Hepatocyte (in vitro differentiated cells): ENCODE data around the gene HPS6. TPM values are rescaled to one million over a fixed set of nuclear protein-coding genes. Genes with fewer than 3 reads are reported as not detected.

ENCODE experiments used
- DNase-seq: peaks from one replicate; pipeline ENCODE4 v3.0.0-alpha.2; 2016; ENCODE audit warnings: low spot score
- H2AFZ ChIP-seq: fragments of 200-600 bp; sonication (generic); 2 replicates; pipeline ENCODE4 v1.6.0; 2016; ENCODE audit warnings: antibody characterized with exemption, mild to moderate bottlenecking
- H3K27ac ChIP-seq: fragments of 200-600 bp; sonication (generic); 2 replicates; pipeline ENCODE4 v1.5.1; 2016; ENCODE audit warnings: mild to moderate bottlenecking
- H3K27me3 ChIP-seq: fragments of 200-600 bp; sonication (generic); 2 replicates; pipeline ENCODE4 v1.6.1; 2016
- H3K36me3 ChIP-seq: fragments of 200-600 bp; sonication (generic); replicated peaks from 2 replicates; pipeline ENCODE4 v1.5.1; 2016; ENCODE audit warnings: low read depth; ENCODE audit not compliant: insufficient read depth
- H3K4me1 ChIP-seq: fragments of 200-600 bp; sonication (generic); 2 replicates; pipeline ENCODE4 v1.5.1; 2016; ENCODE audit warnings: mild to moderate bottlenecking, moderate library complexity; ENCODE audit not compliant: insufficient read depth
- H3K4me2 ChIP-seq: fragments of 200-600 bp; sonication (generic); 2 replicates; pipeline ENCODE4 v1.6.0; 2016
- H3K4me3 ChIP-seq: fragments of 200-600 bp; sonication (generic); 2 replicates; pipeline ENCODE4 v1.5.1; 2016; ENCODE audit warnings: mild to moderate bottlenecking
- H3K79me2 ChIP-seq: fragments of 200-600 bp; sonication (generic); 2 replicates; pipeline ENCODE4 v1.6.0; 2017; ENCODE audit warnings: mild to moderate bottlenecking
- H3K9me2 ChIP-seq: fragments of 200-600 bp; sonication (generic); replicated peaks from 2 replicates; pipeline ENCODE4 v1.6.0; 2017; ENCODE audit warnings: mild to moderate bottlenecking; ENCODE audit not compliant: insufficient read depth
- H3K9me3 ChIP-seq: fragments of 200-600 bp; sonication (generic); 2 replicates; pipeline ENCODE4 v1.5.1; 2016; ENCODE audit warnings: low read depth, mild to moderate bottlenecking
- H4K20me1 ChIP-seq: fragments of 200-600 bp; sonication (generic); 2 replicates; pipeline ENCODE4 v1.6.0; 2016; ENCODE audit warnings: mild to moderate bottlenecking; ENCODE audit not compliant: insufficient read depth, poor library complexity, severe bottlenecking
- EZH2 ChIP-seq: fragments of 200-600 bp; sonication (generic); IDR thresholded peaks from 2 replicates; pipeline ENCODE4 v1.6.1; 2016; ENCODE audit warnings: antibody characterized with exemption, mild to moderate bottlenecking, borderline replicate concordance
- EZH2phosphoT487 ChIP-seq: fragments of 200-600 bp; sonication (generic); IDR thresholded peaks from one replicate; pipeline ENCODE4 v1.6.1; 2018; ENCODE audit warnings: antibody characterized with exemption, mild to moderate bottlenecking, low read depth, moderate library complexity; ENCODE audit not compliant: unreplicated experiment, severe bottlenecking
- WGBS: methylation state at CpG from one replicate; pipeline ENCODE4 v1.1.6; 2016; ENCODE audit warnings: low lambda C conversion rate; ENCODE audit errors: missing lambda C conversion rate; 5-methylcytosine and 5-hydroxymethylcytosine counted together
- polyA plus RNA-seq: library from polyadenylated mRNA; unstranded; fragments of >200 nt; fragmentation: Nextera tagmentation; extraction: Ambion mirVana; gene quantifications from 2 replicates; pipeline ENCODE4 v1.2.1, GENCODE V29; 2016
- small RNA-seq: library from RNA; depleted of rRNA; stranded (forward); fragments of <200 nt; gene quantifications from one replicate; pipeline ENCODE3, GENCODE V24; 2014
- total RNA-seq: library from RNA; depleted of rRNA; stranded (reverse); fragments of >200 nt; gene quantifications from 2 replicates; pipeline ENCODE4 v1.2.3, GENCODE V29; 2014
- TF ChIP-seq, protein P1 (sequence below): fragments of 200-600 bp; sonication (generic); IDR thresholded peaks from 2 replicates; pipeline ENCODE4 v1.5.1; 2016; ENCODE audit warnings: antibody characterized with exemption, mild to moderate bottlenecking; ENCODE audit not compliant: poor library complexity

HPS6 gene
- total and polyA plus RNA-seq, 2 experiments from 2014 or later: 22.4 to 25.2 TPM

DNA sequence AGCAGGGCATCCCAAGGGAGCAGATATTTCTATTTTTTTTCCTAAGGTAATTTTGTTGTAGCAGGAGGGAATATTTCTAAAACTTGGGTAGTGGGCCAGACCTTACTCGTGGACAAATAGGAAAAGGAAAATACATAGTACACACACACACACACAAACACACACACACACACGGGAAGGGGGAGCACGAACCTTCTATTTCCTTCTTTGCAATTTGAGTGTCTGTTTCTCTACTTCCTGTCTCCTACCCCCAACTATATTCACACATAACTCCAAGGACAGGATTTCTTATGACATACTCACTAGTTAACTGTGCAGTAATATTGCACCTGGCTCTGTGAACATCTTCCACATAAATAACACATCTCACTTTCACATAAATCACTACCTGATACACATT is 50.6 kb downstream of the HPS6 start:
- Histone ChIP-seq H3K4me1 (peaks cover 51% of the 10 kb centered on the region), H3K9me3 (no peaks in the 10 kb centered on the region), H3K36me3 (no peaks in the 10 kb centered on the region), H4K20me1 (peaks cover 35% of the 10 kb centered on the region), H3K9me2 (no peaks in the 10 kb centered on the region), H3K27me3 (no peaks in the 10 kb centered on the region), H2AFZ (no peak overlapping the region), H3K4me3 (no peak overlapping the region), H3K79me2 (peaks cover 87% of the 10 kb centered on the region), H3K4me2 (peak overlapping the region; percentile 78), H3K27ac (peak overlapping the region; percentile 95)
- 43% methylated on average over 3 of the region's 3 CpGs for WGBS
- TF ChIP-seq EZH2phosphoT487 (no peak), EZH2 (no peak)
- TF ChIP-seq, protein P1, sequence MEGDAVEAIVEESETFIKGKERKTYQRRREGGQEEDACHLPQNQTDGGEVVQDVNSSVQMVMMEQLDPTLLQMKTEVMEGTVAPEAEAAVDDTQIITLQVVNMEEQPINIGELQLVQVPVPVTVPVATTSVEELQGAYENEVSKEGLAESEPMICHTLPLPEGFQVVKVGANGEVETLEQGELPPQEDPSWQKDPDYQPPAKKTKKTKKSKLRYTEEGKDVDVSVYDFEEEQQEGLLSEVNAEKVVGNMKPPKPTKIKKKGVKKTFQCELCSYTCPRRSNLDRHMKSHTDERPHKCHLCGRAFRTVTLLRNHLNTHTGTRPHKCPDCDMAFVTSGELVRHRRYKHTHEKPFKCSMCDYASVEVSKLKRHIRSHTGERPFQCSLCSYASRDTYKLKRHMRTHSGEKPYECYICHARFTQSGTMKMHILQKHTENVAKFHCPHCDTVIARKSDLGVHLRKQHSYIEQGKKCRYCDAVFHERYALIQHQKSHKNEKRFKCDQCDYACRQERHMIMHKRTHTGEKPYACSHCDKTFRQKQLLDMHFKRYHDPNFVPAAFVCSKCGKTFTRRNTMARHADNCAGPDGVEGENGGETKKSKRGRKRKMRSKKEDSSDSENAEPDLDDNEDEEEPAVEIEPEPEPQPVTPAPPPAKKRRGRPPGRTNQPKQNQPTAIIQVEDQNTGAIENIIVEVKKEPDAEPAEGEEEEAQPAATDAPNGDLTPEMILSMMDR: no peak
- no peak for DNase-seq

DNA sequence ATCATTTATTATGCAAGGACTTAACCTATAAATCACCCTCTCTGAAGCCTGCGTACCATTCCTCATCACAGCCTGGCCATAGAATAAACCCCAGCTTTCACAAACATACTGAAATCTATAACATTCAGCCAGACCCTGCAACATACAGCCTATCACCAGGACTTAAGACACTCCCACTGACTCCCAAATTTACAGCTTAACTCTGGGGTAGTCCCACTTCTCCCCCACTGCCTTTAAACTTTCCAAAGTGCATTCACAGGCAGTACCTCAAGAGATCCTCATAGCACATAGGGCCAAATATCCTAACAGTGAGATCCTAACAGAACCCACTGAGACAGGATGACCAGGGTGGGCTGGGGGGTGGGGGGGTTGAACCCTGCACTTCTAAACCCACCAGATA is 51.5 kb downstream of the HPS6 start:
- TF ChIP-seq EZH2 (no peak), EZH2phosphoT487 (no peak)
- TF ChIP-seq, protein P1: no peak
- H3K4me1 ChIP-seq: peaks cover 51% of the 10 kb centered on the region
- H3K36me3 ChIP-seq: no peaks in the 10 kb centered on the region
- H3K27me3 ChIP-seq: no peaks in the 10 kb centered on the region
- 76% methylated on average over 1 of the region's 1 CpG for WGBS
- peaks cover 78% of the 10 kb centered on the region for H3K79me2 ChIP-seq
- H3K9me2 ChIP-seq: no peaks in the 10 kb centered on the region
- H3K4me2 ChIP-seq: peak overlapping the region; percentile 78
- DNase-seq: no peak
- no peaks in the 10 kb centered on the region for H3K9me3 ChIP-seq
- H3K4me3 ChIP-seq: no peak overlapping the region
- peak overlapping the region; percentile 95 for H3K27ac ChIP-seq
- H4K20me1 ChIP-seq: peaks cover 27% of the 10 kb centered on the region
- no peak overlapping the region for H2AFZ ChIP-seq

Small RNA genes within 50 kb of the gene (small RNA-seq; reads per million reads assigned to genes)
- not detected for gene AL500527.1
- gene AL500527.2: not detected

Other genes starting within 250 kb of the HPS6 start
- 66.4 and 76.8 TPM in 2 replicates for gene OGA, start 246.9 kb upstream of the HPS6 start, total RNA-seq
- gene OGA, start 246.9 kb upstream of the HPS6 start, polyA plus RNA-seq: 46.1 and 55.7 TPM in 2 replicates
- 0.36 and 0.87 TPM in 2 replicates for gene KCNIP2, start 221.5 kb upstream of the HPS6 start, total RNA-seq
- 0.96 and 1.0 TPM in 2 replicates for gene KCNIP2, start 221.5 kb upstream of the HPS6 start, polyA plus RNA-seq
- gene ARMH3, start 9.2 kb upstream of the HPS6 start, total RNA-seq: 10.6 and 11.7 TPM in 2 replicates
- gene ARMH3, start 9.2 kb upstream of the HPS6 start, polyA plus RNA-seq: 12.6 and 15.1 TPM in 2 replicates
- gene LDB1, start 55.0 kb downstream of the HPS6 start, total RNA-seq: 46.3 and 47.2 TPM in 2 replicates
- 28.2 and 31.2 TPM in 2 replicates for gene LDB1, start 55.0 kb downstream of the HPS6 start, polyA plus RNA-seq
- gene PPRC1, start 67.7 kb downstream of the HPS6 start, total RNA-seq: 9.8 and 15.6 TPM in 2 replicates
- 23.7 and 25.4 TPM in 2 replicates for gene PPRC1, start 67.7 kb downstream of the HPS6 start, polyA plus RNA-seq
- gene NOLC1, start 87.0 kb downstream of the HPS6 start, total RNA-seq: 29.8 and 50.4 TPM in 2 replicates
- gene NOLC1, start 87.0 kb downstream of the HPS6 start, polyA plus RNA-seq: 46.2 and 49.5 TPM in 2 replicates
- gene ELOVL3, start 160.9 kb downstream of the HPS6 start, total RNA-seq: 0.40 TPM in 1 of 2 replicates, not detected in the other
- not detected in 2 replicates for gene ELOVL3, start 160.9 kb downstream of the HPS6 start, polyA plus RNA-seq
- gene PITX3, start 176.2 kb downstream of the HPS6 start, total RNA-seq: not detected in 2 replicates
- 0.52 and 0.79 TPM in 2 replicates for gene PITX3, start 176.2 kb downstream of the HPS6 start, polyA plus RNA-seq
- 43.0 and 55.4 TPM in 2 replicates for gene GBF1, start 180.2 kb downstream of the HPS6 start, total RNA-seq
- gene GBF1, start 180.2 kb downstream of the HPS6 start, polyA plus RNA-seq: 35.7 and 43.1 TPM in 2 replicates